GM19240 (cell line): Measurements from ENCODE around the gene JCAD.

Source experiments
- DNase-seq: peaks from one replicate; pipeline ENCODE4 v3.0.0; 2011; ENCODE audit warnings: low spot score; ENCODE audit not compliant: insufficient read length

Gene JCAD

GRCh38 chr10:30045961-30046360 lies 13.4 kb downstream of the JCAD start:
- DNase-seq, result no peak

GRCh38 chr10:30043476-30044270 lies 15.7 kb downstream of the JCAD start:
- DNase-seq, result no peak

- DNase-seq, result no peak
Measured at GRCh38 chr10:30042820-30043219, 16.6 kb downstream of the JCAD start.

- no peak for DNase-seq
Measured at GRCh38 chr10:30041196-30042105, 17.9 kb downstream of the JCAD start.

GRCh38 chr10:30040597-30040996 lies 18.8 kb downstream of the JCAD start:
- no peak for DNase-seq

GRCh38 chr10:30039988-30040387 lies 19.4 kb downstream of the JCAD start:
- DNase-seq, result no peak

- no peak for DNase-seq
Measured at GRCh38 chr10:30039567-30039966, 19.8 kb downstream of the JCAD start.

- DNase-seq, result no peak
Measured at GRCh38 chr10:30038781-30039536, 20.4 kb downstream of the JCAD start.

- no peak for DNase-seq
Measured at GRCh38 chr10:30037620-30038336, 21.6 kb downstream of the JCAD start.

GRCh38 chr10:30036811-30037210 lies 22.6 kb downstream of the JCAD start:
- DNase-seq, result no peak

GRCh38 chr10:30036341-30036740 lies 23.0 kb downstream of the JCAD start:
- DNase-seq, result no peak

- DNase-seq, result no peak
Measured at GRCh38 chr10:30034433-30035137, 24.8 kb downstream of the JCAD start.

GRCh38 chr10:30032125-30032524 lies 27.3 kb downstream of the JCAD start:
- DNase-seq, result no peak

- no peak for DNase-seq
Measured at GRCh38 chr10:30029872-30030256, 29.5 kb downstream of the JCAD start.

GRCh38 chr10:30029164-30029871 lies 30.1 kb downstream of the JCAD start:
- DNase-seq, result no peak

- no peak for DNase-seq
Measured at GRCh38 chr10:30028738-30029030, 30.7 kb downstream of the JCAD start.

- no peak for DNase-seq
Measured at GRCh38 chr10:30028006-30028737, 31.2 kb downstream of the JCAD start.

- peak; percentile 36 for DNase-seq
Measured at GRCh38 chr10:30027057-30028005, 32.1 kb downstream of the JCAD start.
